Renal cortex interstitium (tissue), 11 donors: ENCODE results near the gene RNF144B. TPM values are rescaled to one million over a fixed set of nuclear protein-coding genes. Genes with fewer than 3 reads are reported as not detected.

Source experiments
- DNase-seq, 11 donors: peaks; one replicate each; pipeline ENCODE4 v3.0.0-alpha.2; 2013; ENCODE audit warnings: low read depth in 9 of 11, low spot score in 4 of 11; ENCODE audit errors: extremely low read depth in 1 of 11
- polyA plus RNA-seq, 3 donors: library from polyadenylated mRNA; unstranded; fragments of 120-200 nt; gene quantifications; one replicate each; pipeline ENCODE4 v1.2.1, GENCODE V29; 2013; ENCODE audit not compliant: insufficient read length in 3 of 3

The RNF144B gene
- polyA plus RNA-seq, 3 donors: 15.7 to 21.9 (median 17.3) TPM

- DNase-seq: no peak
These were observed 36.3 kb downstream of the RNF144B start for GRCh38 chr6:18423426-18423825.

DNA sequence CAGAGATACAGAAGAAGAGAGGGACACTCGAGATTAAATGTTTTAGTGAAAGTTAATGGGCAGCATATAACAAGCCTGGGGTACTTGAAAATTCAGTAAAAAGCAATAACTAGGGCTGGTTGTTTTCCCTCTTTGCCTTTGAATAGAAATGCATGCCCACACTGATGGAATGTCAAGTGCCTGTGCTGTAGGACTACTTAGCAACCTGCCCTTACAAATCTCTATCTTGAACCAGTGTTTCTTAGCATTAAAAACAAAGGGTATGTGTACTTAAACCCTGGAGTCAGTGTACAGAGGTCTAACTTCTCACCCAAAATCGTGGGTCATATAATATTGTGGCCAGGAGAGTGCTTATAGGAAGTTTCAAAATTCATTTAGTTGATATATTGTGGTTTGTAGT, 37.1 kb downstream of the RNF144B start:
- DNase-seq: no peak

- DNase-seq: no peak
These were observed 38.1 kb downstream of the RNF144B start for GRCh38 chr6:18425218-18425617.

DNA sequence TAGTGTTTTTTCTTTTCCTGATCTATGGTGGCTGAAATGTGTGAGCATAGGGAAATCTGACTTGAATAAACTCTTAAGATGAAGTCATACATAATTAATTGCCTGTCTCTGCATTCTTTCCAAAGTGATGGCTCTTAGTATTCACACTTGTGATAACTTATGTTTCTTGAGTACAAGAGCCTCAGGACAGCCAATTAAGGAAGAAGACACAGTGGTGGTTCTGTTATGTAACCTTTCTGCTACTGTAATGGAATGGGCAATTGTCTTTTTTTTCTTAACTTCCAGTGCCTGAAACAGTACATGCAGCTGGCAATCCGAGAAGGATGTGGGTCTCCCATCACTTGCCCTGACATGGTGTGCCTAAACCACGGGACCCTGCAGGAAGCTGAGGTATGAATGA, 40.1 kb downstream of the RNF144B start:
- no peak for DNase-seq

GRCh38 chr6:18429655-18430297, 42.6 kb downstream of the RNF144B start:
- DNase-seq: no peak

- no peak for DNase-seq
These were observed 44.4 kb downstream of the RNF144B start for GRCh38 chr6:18431581-18431980.

- DNase-seq: no peak
These were observed 45.0 kb downstream of the RNF144B start for GRCh38 chr6:18432180-18432579.

GRCh38 chr6:18432619-18433018, 45.5 kb downstream of the RNF144B start:
- no peak for DNase-seq

GRCh38 chr6:18433059-18433458, 45.9 kb downstream of the RNF144B start:
- DNase-seq: no peak

GRCh38 chr6:18436341-18436740, 49.2 kb downstream of the RNF144B start:
- DNase-seq: no peak

GRCh38 chr6:18439581-18439980, 52.4 kb downstream of the RNF144B start:
- no peak for DNase-seq

- DNase-seq: no peak
These were observed 54.3 kb downstream of the RNF144B start for GRCh38 chr6:18441251-18441979.

GRCh38 chr6:18444111-18444510, 57.0 kb downstream of the RNF144B start:
- no peak for DNase-seq

DNA sequence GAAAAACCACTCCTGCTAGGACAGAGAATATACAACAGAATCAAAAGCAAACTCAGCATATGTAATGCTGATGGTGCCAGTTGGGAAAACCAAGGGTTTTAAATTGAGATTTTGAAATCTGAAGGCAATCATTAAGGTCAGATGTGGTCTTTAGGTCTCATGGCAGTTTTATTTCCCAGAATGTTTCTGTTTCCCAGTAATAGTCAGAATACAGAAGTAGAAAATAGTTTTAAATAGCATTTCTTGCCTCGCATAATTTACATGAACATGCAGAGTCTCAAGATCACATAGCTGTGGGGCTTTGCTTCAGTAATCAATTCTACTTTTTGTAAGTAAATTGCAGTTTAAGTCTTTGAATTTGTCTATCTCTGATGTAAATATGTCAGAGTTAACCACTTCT, 58.1 kb downstream of the RNF144B start:
- no peak for DNase-seq

DNA sequence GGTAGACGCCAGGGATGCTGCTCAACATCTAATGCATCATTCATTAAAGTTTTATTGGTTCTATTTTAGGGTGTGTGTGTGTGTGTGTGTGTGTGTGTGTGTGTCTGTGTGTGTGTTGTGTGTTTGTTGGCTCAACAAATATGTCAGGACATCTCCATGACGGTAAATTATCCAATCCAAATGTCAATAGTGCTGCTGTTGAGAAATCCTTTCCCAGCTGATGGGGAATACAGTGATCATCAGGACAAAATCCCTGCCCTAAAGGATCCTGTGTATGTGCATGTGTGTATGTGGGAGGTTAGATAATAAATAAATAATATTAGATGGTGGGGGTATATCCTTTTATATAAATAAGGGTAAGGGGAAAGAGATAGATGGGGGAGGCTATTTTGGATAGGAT, 59.6 kb downstream of the RNF144B start:
- DNase-seq: no peak

- no peak for DNase-seq
These were observed 60.4 kb downstream of the RNF144B start for GRCh38 chr6:18447552-18447951.

- DNase-seq: no peak
These were observed 64.6 kb downstream of the RNF144B start for GRCh38 chr6:18451756-18452155.

DNA sequence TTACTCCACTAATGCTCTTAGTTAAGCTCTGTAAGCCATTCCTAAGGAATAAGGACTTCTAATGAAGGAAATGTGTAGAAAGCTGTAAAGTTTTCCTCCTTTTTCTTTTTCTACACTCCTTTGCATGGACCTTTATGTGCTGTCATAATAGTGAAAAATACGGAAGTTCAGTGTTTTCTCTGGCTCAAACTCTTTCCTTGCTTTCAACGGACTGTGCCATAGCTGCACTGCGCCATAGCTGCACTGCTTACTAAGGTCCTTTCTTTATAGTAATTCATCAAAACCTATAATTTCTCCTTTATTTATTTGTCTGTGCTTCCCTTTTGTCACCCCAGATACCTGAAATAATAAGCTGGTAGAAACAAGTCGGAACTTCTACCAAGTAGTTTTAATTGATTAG, 67.3 kb downstream of the RNF144B start:
- no peak for DNase-seq

GRCh38 chr6:18457065-18457737, 70.1 kb downstream of the RNF144B start:
- no peak for DNase-seq

GRCh38 chr6:18458086-18458485, 70.9 kb downstream of the RNF144B start:
- peak in 1 of 11 donors; percentile 24 for DNase-seq
